GM18499 (cell line): ENCODE results near the gene FAM131C.

ENCODE experiments used
- ATAC-seq: cut with Tn5 transposase; IDR thresholded peaks from one replicate; pipeline ENCODE4 v1.9.1; 2021; ENCODE audit warnings: moderate number of reproducible peaks; ENCODE audit not compliant: insufficient read depth, unreplicated experiment

FAM131C gene

DNA sequence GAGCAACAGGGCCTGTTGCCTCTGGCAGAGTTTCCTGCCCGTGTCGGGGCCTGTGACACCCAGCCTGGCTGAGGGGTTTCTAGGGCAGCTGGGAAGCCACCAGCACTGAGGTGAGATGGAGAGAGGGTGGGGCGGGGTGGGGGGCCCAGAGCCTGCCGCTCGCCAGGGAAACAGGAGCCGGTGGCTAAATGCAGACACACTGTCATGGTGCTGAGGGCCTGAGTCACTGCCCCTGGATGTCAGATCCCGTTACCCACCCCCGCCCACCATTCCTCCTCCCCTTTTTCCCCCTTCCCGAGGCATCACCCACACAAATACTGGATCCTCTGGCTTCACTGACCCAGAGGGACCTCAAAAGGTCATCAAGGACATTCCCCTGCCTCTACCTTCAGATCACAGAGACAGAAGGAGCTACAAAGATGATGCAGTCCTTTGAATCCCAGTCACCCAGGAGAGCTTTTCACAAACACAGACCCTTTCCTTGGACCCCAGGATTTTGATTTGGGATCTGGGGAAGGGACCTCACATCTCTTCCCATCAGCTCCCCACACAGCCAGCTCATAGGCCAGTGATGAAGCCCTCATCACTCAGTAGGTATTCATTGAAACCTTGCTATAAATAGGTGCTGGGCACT, 53.7 kb downstream of the FAM131C start:
- no peak for ATAC-seq

DNA sequence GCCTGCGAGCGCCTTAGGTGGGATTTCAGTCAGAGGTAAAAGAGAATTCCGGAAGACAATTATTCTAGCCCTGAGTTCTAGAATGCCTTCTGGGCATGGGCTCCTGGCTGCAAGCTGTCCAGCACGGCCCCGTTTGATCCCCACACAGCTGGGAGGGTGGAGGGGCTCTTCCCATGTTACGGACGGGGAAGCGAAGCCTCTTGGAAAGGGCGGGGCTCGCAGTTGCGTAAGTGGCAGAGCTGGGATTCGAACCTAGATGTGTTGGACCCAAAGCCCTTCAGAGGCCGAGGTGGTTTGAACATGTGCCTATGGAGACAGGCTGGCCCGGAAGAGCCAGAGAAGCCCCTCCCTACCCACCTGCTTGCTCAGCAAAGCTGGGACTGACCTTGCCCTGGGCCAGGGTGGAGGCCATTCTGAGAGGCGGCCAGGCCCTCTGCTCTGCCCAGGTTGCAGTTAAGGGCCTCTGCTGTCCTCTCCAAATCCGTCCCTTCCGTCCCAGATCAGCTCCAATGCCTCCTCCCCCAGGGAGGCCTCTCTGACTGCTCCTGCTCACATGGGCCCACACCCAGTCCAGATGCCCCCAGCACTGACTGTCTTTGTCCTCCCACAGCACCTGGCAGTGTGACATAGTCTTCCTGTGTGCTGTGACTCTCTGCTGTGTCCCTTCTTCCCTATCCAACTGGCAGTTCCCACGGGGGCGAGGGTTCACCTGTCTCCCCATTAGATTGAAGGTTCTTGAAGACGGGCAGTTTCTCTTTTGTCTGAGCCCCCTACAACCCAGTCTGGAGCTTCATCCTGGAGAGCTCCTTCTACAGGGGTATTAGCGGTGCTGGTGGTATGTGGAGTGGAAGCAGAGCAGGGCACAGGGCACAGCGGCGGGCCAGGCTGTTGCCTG, 54.5 kb downstream of the FAM131C start:
- no peak for ATAC-seq

DNA sequence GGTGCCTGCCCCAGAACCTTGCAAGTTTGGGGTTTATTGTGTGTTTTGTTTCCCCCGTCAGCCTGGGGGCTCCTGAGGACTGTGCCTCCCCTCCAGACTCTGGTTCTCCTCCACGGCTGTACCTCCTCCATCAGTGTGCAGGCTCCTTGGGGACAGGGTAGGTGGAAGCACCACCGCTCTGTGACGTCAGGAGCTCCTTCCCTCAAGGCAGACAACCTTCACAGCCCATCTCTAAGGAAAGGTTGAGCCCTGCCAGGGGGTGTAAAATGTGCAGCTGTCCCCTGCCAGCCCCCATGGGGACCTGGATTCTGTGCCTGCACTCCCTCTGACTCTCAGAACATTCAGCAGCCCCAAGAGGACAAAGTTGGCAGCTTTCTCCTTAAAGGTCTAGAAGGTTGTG, 55.1 kb downstream of the FAM131C start:
- no peak for ATAC-seq

DNA sequence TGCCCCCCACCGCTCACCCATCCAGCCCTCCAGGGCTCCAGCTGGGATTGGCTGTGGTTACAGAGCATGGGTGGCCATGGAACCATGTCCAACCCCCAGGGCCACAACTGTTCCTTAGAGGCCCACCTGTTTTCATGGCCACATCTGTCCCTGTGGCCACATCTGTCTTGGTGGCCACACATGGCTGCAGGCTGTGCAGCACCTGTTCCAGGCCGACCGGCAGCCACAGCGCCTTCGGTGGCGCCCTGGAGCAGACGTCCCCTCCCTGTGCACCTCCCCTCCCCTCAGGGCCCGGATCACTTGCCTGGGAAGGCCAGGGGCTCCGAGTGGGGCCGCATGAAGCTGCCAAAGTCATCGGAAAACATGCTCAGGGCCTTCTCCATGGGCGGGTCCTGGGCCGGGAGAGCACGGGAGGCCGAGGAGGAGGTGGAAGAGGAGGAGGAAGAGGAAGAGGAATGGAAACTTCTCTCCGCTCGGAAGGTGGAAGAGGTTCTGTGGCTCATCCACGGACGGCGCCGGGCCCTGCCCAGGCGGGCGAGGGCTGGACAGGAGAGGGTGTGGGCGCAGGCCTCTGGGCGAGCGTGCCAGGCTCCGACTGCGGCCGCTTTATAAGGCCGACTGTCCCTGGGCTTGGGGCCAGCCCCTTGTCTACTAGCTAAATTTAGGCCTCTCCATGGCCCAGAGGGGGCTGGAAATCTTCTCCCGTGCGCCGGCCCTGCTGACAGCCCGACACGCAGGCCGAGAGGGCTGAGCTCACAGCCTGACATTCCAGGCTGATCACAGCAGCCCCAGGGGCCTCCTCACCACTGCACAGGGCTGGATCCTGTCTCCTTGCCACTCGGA, 55.8 kb downstream of the FAM131C start, which contains the start of gene HSPB7:
Gene HSPB7, minus strand, starts transcription at position 583 of the 843 bp plus-strand sequence. Its CDS starts 80 bp downstream, at position 503.
- no peak for ATAC-seq

DNA sequence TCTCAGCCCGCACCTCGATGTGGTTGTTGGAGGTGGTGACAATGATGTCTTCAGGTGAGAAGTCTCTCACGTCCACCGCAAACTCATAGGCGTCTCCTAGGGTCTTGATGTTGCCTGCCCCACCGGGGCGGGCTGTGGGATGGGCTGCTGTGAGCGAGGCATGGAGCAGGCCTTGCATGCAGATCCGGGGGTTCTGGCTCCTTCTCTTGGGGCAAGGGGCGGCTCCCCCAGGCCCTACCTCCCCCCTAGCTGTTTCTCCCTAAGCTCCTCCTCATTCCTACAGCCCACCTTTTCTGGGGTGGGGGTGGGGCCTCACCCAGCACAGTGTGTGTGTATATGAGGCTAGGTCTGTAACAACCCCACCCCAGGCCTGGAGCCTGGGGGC, 56.4 kb downstream of the FAM131C start:
- ATAC-seq: no peak

DNA sequence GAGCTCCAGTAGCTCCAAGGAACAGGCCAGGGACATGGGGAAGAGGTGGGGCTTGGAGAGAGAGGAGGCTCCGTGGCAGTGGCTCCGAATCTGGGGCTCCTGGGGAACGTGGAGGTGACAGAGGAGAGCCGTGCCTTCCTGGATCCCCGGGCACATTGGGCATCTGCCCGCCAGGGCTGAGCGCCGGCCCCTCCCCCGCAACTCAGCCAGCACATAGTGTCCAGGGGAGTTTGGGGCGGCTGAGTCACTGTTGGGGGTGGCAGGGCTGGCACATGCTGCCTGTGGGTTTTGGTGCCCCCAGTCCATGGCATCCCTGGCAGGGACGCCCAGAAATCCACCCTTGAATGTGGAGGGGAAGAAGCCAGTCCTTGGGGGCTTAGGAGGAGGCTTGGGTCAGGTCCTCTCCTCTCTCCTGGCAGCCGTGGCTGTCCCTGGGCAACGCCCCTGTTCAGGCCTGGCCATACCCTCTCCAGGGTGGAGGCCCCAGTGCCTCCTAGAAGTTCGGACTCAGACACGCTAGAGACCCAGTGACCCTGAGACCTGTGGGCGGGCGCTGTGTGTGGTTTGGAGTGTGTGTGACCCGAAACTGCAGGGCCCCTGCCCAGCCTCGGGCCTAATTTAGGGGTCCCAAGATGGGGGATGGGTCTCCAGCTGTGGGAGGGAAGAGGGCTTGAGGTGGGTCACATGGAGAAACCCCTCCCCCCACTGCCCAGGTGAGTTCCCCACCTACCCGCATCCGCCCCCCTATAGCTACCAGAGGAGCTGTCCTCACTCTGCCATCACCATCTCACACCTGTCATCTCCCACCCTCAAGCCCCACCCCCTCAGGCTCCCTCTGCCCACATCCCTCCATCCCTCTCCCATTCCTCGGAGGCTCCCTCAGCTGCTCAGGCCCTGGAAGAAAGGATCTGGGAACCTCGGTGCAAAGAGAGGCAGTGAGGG, 57.2 kb downstream of the FAM131C start:
- no peak for ATAC-seq

DNA sequence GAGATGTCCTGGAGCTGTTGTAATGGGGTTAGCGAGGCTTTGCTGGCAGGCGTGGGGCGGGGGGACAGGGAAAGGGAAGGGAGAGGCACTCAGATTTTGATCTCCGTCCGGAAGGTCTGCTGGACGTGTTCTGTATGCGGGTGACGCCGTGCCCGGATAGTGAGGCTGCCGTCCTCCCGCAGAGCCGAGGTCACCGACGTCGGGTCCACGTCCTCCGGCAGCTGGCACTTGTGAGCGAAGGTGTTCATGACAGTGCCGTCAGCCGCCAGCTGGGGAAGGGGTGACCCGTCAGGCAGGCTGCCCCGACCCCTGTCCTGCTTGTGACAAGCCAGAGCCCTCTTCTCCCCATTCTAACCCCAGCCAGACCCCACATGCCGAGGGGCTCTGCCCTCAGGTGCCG, 58.0 kb downstream of the FAM131C start:
- ATAC-seq: no peak

DNA sequence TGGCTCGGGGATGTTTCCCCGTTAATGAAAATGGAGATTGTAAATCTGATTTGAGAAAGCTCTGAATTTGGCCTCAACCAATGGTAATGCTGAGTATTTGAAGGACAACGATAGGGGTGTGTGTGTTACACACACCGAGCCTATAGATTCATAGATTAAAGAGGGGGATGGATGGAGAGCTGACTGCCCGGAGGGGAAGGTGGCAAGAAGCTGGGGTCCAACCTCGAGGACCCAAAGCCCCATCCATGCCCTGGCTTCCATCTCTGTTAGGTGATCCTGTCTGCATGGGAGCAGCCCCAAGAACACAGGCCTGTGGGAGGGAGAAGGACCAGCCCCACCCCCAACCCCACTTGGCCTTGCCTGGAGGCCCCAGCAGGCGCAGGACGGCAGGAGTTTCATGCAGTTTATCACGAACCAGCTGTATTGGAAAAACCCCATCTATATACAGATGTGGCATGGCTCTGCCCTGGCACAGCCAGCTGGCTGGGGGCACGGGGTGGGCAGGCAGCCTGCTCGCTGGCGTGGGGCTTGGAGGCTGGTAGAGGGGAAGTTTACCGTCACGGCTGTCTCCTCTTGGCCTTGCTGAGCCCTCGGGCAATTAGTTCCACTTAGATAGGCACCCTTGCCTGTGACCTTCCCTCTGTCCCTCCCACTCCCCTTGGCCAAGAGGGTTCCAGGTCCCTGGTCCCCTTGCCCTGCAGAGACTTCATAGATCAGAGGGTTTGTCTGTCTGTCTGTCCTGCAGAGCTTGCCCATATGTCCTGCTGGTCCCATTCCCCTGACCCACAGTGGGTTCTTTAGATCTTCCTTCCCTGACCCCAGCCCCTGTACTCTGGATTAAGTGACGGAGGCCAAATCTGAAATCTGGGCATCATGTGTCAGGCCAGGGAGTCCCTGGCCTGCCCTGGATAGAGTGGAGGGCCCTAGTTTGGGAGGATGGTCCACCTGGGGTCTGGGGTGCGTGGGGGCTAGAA, 58.7 kb downstream of the FAM131C start:
- no peak for ATAC-seq

DNA sequence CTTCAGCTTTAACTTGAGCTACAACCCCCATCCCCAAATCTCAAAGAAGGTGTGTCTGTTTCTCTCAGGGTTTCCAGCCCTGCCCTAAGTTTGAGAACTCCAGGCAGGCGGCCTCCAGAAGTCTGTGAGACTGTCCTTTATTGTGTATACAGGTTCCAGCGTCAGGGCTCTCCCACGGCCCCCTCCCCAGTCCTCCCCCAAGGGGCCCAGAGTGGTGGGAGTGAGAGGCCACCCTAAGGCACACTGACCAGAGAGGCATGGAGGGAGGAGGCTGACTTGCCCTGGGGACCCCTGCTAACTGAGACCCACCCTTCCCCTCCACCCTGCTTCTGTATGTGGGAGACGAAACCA, 59.6 kb downstream of the FAM131C start:
- ATAC-seq: no peak

DNA sequence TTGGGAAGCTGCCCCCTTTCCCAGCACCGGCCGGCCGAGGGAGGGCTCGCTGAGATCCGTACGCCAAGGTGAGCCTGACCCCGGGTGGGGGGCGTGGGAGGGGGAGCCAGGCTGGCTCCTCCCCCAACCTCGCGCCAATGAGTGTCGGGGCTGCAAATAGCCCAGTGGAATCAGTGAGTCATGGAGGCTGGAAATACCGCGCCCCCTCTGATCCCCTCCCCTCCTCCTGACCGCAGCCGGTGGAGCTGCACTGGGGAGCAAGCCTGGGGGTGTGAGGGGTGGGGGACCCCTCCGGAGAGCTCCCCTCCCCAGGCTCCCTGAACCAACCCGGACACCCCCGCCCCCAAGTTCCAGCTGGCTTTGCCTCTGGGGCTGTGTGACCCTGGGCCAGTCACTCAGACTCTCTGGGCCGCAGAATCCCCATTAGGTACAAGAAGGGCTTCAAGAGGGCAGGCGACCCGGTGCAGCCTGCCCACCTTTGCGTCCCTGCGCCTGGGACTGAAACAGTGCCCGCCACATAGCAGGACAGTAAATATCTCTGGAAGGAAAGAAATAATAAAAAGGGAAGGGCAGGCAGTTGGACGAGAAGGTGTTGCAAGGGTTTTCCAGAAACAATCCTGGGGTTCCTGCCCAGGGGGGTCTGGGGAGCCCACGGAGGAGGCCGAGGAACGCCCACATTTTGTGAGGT, 60.1 kb downstream of the FAM131C start:
- ATAC-seq: no peak

DNA sequence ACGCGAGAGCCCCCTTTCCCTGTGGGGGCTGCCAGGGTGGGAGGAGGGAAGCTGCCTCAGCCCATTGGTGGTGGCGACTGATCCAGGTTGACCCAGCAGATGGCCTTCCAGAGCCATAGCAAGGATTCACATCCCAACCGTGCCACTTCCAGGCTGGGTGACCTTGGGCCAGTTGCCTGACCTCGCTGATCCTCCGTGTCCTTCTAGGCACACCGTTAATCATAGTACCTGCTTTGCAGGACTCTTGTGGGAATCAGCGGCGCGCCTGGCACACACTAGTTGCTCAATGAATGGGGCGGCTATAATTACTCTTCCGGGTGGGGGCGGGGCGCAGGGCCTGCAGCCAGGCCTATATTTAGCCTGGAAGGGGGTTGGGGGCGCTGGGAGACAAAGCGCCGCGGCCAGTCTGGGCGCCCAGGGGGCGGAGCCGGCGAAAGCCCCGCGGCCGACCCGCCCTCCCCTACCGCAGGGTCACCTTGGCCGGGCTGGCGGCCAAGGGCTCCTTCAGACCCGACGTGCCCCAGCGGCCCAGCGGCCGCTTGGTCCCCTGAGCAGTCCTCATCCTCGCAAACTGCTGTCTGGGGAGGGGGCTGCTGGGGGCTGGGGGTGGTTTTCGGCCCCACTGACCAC, 60.7 kb downstream of the FAM131C start:
- ATAC-seq: no peak

DNA sequence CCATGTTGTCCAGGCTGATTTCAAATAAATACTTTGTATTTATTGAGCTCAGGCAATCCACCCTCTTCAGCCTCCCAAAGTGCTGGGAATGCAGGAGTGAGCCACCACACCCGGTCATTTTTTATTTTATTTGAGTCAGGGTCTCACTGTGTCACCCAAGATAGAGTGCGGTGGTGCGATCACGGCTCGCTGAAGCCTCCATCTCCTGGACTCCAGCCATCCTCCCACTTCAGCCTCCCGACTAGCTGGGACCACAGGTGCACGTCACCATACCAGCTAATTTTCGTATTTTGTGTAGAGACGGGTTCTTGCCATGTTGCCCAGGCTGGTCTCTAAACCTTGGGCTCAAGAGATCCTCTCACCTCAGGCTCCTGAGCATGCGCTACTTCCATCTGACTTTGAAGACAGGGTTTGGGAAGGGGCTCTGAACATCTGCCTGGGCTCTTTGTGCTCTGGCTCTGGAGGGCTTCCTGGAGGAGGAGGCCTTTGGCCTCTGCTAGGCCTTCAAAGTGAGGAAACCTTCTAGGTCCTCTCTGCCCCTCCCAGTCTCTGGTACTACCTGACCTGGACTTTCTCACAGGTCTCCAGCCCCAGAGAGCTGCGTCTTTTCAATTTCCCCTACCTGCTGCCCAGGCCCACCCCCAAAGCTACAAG, 61.4 kb downstream of the FAM131C start:
- no peak for ATAC-seq

DNA sequence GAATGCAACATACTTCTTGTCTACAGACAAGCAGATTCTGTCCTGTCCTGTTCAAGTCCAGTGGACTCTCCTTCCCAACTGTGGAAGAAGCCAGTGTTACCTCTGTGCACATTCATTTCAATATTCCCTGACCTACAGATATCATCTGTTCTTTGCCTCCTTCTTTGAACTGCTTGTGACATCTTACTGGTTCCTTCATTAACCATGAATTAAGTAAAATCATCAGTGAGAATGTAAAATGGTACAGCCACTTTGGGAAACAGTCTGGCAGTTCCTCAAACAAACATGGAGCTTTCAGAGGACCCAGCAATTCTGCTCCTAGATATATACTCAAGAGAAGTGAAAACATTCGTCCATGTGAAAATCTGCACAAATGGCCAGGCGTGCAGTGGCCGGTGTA, 62.6 kb downstream of the FAM131C start:
- no peak for ATAC-seq

DNA sequence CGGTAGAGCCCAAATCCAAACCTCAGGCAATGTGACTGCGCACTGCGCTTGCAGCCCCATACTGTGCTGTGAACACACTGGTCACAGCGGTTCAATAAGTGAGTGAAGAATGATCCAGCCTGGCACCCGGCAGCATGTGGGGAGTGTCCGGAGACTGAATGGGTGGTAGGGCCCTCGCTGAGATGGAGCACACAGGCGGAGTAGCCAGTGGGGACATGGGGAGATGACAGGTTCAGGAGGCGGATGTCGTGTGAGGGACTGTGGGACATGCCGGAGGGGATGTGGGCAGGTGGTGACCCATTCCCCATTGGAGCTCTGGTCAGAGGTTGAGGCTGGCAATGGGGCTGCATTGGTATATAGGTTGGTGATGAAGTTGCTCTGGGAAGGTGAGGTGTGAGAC, 63.8 kb downstream of the FAM131C start:
- ATAC-seq: no peak

DNA sequence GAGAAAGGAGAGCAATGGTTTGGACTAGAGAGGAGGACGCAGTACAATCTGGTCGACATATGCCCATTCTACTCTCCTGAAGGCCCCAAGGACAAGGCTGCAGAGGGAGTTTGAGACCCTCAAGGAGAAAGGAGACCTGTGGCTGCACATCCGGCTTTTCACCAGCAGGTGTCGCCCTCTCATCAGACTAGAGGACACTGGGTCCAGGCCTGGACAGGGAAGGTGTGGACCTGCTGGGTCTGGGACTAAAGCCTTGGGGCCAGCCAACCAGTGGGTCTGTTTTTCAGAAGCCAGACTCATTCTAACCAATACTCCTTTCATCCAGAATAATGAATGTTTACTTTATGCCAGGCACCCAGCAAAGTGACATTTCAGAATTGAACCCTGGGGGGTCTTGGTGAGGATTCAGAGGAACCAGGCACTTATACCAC, 64.4 kb downstream of the FAM131C start:
- no peak for ATAC-seq
